22Rv1 (cell line): Measurements from ENCODE around the gene CCNA1.

ENCODE experiments used
- H3K27ac ChIP-seq: fragments of 450-650 bp; 2 replicates; pipeline ENCODE4 v1.5.1; 2017
- ZFX ChIP-seq: fragments of 450-650 bp; IDR thresholded peaks from 2 replicates; pipeline ENCODE4 v1.6.1; 2017; ENCODE audit warnings: antibody characterized with exemption, borderline replicate concordance
- TF ChIP-seq, protein P1 (sequence below): fragments of 450-650 bp; IDR thresholded peaks from 2 replicates; pipeline ENCODE4 v1.5.1; 2017; ENCODE audit warnings: mild to moderate bottlenecking

CCNA1 gene

DNA sequence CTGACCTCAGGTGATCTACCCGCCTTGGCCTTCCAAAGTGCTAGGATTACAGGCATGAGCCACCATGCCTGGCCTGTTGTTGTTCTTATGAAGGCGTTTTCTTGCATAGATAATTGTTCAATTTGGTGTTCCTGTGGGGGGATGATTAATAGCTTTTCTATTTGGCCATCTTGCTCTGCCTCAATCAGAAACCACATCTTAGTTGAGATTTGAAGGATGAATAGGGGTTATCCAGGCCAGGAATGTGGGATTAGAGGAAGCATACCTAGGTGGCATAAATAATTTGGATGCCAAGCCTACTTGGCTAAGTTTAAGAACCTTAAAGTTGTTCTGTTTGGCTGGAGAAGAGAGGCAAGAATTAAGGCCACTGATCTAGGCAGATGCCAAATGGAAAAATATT lies 44.4 kb downstream of the CCNA1 start:
- H3K27ac ChIP-seq = no peak overlapping the region
- TF ChIP-seq, protein P1, sequence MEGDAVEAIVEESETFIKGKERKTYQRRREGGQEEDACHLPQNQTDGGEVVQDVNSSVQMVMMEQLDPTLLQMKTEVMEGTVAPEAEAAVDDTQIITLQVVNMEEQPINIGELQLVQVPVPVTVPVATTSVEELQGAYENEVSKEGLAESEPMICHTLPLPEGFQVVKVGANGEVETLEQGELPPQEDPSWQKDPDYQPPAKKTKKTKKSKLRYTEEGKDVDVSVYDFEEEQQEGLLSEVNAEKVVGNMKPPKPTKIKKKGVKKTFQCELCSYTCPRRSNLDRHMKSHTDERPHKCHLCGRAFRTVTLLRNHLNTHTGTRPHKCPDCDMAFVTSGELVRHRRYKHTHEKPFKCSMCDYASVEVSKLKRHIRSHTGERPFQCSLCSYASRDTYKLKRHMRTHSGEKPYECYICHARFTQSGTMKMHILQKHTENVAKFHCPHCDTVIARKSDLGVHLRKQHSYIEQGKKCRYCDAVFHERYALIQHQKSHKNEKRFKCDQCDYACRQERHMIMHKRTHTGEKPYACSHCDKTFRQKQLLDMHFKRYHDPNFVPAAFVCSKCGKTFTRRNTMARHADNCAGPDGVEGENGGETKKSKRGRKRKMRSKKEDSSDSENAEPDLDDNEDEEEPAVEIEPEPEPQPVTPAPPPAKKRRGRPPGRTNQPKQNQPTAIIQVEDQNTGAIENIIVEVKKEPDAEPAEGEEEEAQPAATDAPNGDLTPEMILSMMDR = no peak
- no peak for TF ChIP-seq ZFX

GRCh38 chr13:36480726-36481427 lies 48.6 kb downstream of the CCNA1 start:
- no peak overlapping the region for H3K27ac ChIP-seq
- TF ChIP-seq, protein P1 = no peak
- TF ChIP-seq ZFX = no peak

DNA sequence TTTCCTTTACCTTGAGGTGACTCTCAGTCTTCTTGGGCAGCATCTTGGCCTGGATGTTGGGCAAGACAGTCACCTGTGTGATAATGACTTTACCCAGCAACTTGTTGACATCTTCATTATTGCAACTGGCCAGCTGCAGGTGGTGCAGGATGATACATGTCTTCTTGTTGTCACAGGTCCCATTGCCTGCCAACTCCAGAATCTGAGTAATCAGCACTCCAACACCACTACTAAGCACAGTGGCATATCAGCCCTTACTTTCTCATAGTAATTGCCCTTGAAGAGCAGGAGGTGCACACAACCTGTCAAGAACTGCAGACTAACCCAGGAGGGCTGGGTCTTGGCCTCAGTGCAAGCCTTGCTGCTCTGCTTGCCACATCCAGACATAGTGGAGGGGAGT lies 57.8 kb downstream of the CCNA1 start:
- H3K27ac ChIP-seq = no peak overlapping the region
- TF ChIP-seq ZFX = no peak
- TF ChIP-seq, protein P1 = no peak
